ENCODE data around the gene GRIN3B.

GRCh38 chr19:1014161-1015060 lies 14.2 kb downstream of the GRIN3B start:
- TF ChIP-seq TEAD4 (IDR thresholded peaks at IDR 0.05; ENCODE audit: borderline replicate concordance, insufficient read depth) (no peak), REST (IDR thresholded peaks at IDR 0.05; ENCODE audit: low read depth, low read length) (no peak), POLR2AphosphoS5 (IDR thresholded peaks at IDR 0.05; ENCODE audit: low read depth, low read length) (no peak), IRF3 (IDR thresholded peaks at IDR 0.05; ENCODE audit: low read depth, low read length) (no peak)
- TF ChIP-seq, protein P1, sequence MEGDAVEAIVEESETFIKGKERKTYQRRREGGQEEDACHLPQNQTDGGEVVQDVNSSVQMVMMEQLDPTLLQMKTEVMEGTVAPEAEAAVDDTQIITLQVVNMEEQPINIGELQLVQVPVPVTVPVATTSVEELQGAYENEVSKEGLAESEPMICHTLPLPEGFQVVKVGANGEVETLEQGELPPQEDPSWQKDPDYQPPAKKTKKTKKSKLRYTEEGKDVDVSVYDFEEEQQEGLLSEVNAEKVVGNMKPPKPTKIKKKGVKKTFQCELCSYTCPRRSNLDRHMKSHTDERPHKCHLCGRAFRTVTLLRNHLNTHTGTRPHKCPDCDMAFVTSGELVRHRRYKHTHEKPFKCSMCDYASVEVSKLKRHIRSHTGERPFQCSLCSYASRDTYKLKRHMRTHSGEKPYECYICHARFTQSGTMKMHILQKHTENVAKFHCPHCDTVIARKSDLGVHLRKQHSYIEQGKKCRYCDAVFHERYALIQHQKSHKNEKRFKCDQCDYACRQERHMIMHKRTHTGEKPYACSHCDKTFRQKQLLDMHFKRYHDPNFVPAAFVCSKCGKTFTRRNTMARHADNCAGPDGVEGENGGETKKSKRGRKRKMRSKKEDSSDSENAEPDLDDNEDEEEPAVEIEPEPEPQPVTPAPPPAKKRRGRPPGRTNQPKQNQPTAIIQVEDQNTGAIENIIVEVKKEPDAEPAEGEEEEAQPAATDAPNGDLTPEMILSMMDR (IDR thresholded peaks at IDR 0.05) = no peak
